HG02623 (cell line): Measurements from ENCODE around the gene NHERF1.

Experiments used
- ATAC-seq: cut with Tn5 transposase; IDR thresholded peaks from one replicate; pipeline ENCODE4 v1.9.1; 2021; ENCODE audit warnings: moderate library complexity; ENCODE audit not compliant: unreplicated experiment

Gene NHERF1

DNA sequence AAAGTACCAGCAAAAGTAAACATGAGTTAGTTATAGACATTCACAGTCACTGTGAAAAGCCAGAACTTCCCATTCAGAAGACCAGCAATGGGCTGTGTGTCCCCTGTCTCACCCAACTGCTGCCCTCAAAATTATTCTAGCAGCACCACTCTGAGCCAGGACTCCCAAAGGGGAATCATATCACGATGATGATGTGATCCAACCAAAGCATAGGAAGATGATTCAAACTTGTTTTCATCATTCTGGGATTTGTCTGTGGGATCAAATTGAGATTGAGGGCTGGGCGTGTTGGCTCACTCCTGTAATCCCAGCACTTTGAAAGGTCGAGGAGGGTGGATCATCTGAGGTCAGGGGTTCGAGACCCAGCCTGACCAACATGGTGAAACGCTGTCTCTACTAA, 34.1 kb downstream of the NHERF1 start:
- ATAC-seq, result no peak

DNA sequence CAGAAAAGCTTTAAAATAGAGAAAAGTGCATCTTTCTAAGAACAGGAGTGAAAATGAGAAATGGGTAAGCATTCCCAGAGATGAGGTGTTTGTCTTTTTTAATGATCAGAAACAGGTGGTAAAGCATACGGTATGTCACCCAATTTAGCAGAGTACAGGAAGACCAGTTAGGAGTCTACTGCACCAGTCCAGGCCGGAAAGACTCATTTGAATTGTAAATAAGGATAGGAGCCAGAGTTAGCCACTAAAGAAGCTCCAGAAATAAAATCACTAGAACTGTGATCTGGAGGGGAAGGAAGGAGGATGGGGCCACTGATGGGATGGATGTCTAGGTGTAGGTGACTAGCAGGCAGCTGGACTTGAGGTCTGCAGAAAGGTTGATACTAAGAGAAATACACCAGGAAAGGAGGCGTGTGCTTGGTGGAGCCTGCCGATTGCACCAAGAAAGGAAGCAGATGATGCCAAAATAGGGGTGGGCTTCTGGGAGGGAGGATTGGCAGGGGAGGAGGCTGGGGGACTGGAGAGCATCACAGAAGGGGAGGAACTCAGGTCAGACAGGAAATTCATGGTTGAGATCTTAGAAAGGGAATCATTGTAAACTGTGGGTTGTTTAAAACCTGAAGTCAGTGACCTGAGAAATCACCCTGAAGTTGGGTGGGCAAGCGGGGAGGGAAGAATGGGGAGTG, 35.8 kb downstream of the NHERF1 start:
- no peak for ATAC-seq

DNA sequence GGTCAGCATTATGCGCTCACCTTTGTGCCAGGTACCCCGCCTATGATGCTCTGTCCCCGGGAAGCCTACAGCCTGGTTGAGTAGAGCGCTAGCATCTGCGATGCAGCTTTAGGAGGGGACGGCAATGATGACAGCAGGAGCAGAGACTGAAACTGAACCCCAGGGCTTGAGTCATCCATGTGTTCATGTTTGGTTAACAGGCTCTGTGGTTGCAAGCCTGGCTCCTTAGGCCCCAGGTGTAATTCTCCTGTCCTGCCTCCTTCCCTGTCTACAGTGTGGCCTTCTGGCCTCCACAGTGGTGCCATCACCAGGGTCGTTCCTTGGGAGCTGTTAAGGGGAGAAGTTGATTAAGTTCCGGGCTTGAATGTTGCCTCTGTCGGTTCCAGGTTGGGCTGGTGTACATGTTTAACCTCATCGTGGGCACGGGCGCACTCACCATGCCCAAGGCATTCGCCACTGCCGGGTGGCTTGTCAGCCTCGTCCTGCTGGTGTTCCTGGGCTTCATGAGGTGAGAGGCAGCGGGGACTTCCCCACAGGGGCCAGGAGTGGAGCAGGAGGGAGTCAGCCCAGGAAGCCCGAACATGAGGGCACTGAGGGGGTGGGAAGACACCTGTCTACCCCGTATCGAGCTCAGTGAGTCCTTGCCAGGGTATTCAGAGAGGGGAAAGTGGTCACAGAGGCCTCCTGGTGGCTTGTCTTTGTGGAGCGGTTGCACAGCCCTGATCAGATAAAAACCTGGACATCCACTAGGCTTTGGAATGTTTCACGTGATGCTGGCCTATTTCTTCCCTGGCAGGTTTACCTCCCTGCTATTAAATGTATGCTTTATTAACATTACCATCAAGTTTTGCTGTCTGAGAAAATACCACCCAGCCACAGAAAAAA, 36.9 kb downstream of the NHERF1 start:
- no peak for ATAC-seq

DNA sequence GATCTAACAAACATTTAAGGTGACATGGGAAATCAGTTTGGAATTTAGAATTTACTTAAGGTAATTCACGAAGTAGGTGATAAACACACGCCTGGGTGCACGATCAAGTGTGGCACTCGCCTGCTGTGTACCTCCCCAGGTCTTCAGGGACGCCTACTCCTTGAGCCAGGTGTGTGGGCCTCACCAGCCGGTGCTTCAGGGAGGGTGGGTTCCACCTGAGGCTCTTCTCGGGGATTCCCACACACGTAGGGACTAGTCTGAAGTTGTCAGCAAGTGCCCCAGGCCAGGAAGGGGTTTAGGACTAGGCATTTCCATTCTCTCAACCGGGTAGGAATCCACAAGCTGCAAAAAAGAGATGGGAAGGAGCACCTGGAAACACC, 37.5 kb downstream of the NHERF1 start:
- no peak for ATAC-seq

DNA sequence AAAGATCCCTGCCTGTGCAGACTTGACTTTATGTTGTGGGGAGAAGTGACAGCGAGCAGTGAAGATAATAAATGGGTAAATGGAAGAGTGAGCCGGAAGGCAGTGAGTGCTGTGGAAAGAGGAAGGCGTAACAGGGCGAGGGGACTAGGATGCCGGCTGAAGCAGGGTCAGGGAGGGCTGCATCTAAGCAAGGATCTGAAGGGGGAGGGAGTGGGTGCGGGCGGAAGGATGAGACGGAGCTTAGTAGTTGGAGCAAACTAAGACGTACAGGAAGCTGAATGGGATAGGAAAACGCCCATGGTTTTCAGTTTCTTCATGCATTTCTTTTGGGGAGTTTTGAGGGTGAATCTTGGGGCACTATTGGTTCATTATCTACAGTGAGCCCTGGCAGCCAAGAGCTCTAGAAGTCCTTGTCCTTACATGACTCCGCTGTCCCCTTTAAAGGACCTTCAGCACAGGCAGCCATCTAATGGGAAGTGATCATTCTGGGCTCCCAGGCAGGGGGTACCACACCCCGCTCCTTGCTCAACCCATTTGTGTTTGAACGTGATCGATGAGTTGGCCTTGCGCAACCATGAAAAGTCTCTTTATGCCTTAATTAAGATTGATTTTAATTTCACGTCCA, 38.1 kb downstream of the NHERF1 start:
- no peak for ATAC-seq

DNA sequence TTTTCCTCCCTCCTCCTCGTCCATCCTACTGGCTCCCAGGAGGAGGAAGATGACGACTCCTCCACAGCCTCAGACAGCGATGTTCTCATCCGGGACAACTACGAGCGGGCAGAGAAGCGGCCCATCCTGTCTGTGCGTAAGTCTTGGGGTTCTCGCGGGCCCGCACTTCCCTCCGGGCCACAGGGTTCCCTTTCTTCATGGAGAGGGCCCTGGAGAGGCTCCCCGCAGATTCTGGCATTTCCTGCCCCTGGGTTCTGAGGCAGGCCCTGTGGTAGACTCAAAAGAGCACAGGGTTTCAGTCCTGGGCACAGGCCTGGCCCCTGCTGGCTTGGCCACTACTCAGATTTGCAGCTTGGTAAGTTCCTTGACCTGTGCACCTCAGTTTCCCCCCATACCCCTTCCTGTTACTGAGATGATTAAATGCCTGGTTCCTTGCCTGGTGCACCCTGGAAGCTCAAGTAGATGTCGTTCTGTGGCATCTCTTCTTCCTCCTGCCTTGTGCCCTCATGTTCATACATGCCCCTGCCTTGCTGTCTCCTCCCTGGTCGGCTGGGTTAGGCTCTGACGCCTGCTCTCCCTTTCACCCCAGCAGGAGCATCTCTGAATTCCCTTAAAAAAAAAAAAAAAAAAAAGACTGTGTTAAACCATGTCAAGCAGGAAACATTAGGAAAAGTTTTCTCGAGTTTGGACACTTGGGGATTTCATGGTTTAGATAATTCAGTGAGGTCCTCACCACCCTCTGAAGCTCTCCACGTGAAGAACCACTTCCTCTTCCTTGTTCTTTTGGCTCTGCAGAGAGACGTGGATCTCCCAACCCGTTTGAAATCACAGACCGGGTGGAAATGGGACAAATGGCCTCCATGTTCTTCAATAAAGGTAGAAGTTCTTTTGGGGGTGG, 42.0 kb downstream of the NHERF1 start:
- ATAC-seq, result no peak

DNA sequence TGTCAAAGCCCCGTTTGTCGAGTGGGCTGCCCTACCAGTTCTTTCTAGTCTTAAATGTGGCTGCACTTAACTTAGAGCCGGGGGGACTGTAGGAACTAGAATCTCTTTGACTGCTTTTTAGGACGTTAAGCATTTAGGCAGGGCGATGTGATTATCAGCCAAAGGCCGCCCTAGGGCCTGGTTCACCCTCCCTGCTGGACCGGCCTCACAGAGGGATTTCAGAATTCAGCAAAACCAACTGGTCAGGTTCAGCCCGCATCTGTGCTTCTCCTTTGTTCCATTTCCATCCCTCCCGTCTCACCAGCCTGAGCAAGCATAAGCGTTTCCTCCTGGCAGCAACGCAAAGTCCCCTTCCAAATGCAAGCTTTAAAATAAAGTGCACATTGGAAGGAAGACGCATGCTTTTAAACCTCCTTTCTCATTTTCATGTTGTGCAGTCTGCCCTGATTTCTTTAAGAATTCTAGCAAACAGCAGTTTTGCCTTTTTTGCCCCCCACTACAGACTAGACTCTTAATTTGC, 44.2 kb downstream of the NHERF1 start:
- ATAC-seq, result no peak

DNA sequence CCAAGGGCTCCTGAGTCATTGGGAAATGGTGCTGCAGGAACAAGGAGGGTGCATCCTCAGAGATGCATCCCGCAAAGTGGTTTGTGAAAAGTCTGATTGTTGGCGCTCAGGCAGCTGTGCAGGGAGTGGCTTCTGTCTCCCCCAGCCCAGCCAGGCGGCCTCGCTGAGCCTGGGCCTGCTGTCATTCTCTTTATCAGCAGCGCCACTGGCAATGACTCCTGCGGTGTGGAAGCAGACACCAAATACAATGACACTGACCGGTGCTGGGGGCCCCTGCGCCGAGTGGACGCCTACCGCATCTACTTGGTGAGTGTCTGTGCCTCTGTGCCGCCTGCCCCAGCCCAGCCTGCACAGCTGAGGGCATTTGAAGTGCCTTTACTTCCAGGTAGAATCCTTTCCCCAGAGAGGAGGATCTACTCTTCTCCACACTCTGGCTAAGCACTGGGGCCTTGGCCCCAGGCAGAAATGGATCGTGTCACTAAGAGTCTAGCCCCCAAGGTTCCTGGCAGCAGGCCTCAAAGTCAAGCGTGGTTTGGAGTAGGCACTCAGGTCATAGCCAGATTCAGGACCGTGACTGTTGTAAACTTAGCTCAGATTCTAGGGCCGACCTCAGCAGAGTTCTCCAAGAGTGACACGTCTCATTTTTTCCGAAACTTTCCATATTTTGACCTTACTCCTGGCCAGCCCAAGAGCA, 47.0 kb downstream of the NHERF1 start:
- no peak for ATAC-seq

DNA sequence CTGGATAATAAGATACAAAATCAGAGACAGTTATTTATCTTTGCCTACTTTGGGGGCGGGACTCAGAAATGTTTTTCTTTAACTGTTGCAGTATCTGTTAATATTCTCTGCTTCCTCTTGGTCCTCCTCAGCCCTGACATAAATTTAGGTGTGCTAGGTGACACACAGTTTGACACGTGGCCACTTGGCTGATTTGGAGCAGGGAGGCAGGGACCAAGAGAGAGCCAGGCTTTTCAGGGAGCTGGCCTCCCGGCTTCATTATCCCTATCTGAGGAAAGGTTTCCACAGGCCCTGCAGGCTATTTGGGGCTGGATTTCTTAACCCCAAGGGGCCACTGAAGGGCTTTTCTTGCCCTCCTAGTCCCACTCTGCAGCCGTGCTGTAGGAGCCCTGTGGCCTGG, 47.8 kb downstream of the NHERF1 start:
- no peak for ATAC-seq

DNA sequence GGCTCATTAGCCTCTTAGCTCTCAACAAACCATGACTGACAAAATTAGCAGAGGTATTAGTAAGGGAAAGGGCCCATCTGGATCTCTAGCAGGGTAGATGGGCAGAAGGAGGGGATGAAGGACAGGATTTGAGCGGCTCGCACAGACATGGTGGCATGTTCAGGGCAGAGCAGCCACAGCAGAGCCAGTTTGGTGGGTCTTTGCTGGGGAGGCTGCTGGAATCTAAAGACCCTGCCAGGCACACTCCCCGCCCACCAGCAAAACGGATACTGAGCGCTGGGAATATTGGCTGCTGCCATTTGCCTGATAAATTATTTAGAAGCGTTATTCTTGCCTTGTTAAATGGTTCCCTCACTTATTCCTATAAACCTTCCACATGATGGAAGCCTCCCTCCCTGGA, 48.4 kb downstream of the NHERF1 start:
- no peak for ATAC-seq

DNA sequence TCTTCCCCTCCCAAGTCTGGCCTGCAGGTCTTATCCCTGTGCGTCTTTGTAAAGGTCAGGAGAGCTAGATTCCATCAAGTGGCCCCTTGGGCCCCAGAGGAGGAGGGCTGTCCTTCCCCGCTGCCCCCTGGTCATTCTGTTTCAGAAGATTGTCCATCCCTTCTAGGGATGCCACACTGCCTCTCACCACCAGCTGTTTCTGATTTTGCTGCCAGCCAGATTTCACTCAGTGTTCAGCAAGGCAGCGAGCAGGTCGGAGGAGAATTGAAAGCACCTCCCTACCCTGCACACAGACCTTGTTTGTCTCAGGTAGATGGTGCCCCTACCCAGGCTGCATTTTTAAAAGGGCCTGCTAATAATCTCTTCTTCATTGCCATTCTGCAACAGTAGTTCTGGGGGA, 49.4 kb downstream of the NHERF1 start:
- no peak for ATAC-seq

DNA sequence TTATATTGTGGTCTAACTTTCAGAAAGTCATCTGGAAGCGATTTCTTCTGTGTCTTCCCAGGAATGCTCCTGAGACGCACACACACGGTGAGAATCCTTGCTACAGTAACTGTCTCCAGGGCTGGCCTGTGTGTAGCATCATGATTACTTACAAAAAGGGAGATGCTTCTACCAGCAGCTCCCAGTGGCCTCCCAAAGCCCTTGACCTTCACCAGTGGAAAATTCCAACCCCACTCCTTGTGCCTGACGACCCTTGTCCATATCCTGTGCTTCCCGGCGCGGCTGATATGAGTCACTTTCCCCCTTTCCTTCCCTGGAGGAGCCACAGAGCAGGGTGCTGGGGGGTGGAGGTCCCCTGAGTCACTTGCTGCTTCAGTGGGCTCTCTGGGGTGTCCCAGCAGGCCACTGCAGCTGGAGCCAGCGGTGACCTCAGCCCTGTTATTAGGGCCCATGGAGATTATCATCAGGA, 49.8 kb downstream of the NHERF1 start:
- ATAC-seq, result no peak

DNA sequence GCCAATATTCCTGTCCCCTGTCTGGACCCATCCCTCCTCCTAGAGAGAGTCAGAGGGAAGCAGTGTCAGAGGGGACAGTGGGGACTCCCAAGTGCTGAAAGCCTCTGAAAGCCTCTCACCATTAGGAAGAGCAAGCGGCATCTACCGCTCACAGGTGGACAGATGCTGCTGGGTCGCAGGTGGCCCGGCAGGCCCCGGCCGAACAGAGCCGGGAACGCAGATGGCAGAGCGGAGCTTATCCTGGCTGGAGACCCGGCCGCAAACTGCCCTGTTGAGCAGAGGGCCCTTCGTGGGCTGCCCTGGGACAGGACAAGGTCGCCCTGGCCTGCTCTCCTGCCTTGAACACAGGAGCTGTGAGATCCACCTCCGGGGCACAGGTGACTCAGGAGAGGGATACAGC, 50.7 kb downstream of the NHERF1 start:
- no peak for ATAC-seq

DNA sequence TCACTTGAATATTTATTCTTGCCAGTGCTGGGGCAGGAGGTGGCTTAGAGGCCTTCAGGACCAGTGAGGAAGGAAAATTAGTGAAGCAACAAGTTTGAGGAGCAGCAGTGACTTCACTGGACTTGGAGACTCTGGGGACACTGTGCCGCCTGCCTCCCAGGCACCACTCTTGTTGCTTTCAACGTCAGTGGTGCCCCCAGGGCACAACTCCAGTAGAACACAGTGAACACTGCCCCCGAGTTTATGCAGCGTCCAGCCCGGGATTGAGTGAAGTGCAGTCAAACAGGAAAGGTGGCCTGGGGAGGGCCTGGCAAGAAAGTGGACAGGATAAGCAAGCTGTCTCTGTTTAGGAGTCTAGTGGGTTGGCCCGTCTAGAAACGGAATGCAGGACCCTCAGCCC, 52.1 kb downstream of the NHERF1 start:
- no peak for ATAC-seq

DNA sequence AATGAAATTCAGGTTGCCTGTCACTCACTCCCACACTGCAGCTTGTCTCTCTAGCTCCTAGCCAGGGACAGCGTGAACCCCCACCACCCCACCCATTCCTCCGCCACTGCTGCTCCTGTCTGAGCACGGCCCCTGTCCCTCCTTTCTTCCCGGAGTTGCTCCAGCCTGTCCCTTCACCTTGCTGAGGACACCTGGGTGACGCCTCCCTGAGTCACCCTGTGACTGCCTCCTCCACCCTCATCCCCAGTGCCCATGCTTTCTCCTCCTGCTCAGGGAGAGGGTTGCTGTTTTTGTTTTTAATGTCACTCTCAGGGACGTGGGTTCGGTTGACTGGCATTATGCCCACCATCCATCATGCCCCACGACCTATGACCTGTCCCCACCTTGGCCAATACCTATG, 53.5 kb downstream of the NHERF1 start:
- ATAC-seq, result no peak

DNA sequence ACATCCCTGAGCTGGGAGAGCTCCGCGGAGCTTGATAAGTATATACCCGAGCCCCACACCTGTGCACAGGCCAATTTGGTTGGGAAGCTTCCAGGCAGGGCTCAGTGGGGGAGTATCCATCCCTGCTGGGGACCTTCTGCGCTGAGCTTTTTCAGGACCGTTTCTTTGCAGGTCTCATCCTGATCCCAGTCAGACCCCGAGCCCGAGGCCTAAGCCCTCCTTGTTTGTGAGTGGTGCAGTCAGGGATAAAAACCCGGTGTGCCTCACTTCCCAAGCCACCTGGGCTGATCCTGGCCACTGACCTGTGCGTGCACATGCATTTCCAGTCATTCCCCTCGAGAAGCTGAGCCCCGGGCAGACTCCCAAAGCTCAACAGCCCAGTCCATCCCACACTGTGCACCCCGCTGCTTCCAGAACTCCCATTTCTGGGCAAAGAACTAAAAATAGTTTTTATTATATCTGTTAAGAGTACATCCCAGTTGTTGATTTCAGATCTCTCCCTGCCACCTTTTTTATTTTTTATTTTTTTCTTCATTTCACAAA, 55.0 kb downstream of the NHERF1 start:
- ATAC-seq, result no peak

DNA sequence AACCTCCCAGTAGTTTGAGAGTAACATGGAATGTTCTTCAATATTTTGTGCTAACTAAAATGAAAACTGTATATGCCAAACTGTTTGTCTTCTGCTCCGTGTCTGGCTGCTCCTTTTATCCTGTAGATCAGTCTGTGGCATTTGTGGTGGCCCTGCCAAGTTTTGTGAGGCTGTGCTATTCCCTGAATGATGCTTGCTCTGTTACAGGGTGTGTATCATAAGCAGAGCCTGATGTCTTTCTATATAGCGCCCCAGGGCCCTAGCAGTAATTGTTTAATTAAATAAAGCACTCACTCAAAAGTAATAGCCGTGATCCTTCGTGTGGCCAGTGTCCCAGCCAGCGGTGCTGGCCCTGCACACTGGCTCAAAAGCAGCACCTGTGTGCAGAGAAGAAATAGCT, 55.5 kb downstream of the NHERF1 start:
- no peak for ATAC-seq

DNA sequence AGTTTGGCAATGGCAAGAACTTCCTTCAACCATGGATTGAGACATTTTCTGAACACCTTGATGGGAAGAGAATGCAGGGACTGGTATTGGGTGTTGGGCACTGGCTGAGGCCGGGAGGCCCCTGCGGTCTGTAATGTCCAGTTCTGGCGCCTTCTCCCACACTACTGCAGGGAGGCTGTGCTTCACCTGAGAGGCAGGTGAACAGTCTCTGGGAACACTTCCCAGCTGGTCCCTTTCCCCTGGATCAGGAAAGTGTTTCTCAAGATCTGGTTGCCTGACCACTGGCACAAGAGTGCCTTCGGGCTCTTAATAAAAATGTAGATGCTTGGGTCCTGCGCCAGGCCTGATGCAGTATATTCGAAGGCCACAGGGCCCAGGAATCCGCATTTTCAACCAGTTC, 56.3 kb downstream of the NHERF1 start:
- no peak for ATAC-seq

DNA sequence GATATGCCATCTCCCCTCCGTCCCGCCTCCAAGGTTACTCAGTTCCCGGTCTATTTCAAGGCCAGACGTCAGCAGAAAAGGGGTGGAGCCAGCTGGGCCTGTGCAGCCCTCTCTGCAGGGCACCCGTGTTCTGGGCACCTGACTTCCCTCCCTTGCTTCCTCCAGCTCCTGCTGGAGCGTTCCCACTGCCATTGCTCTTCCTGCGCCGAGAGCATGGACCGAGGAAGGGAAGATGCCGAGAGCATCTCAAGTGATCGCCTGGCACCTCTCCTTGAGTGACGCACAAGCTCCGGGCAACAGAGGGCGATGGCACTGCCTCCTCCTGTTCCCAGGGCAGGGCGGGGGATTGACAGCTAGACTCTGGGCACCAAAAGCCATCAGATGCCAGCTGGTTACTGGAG, 57.2 kb downstream of the NHERF1 start:
- ATAC-seq, result no peak

DNA sequence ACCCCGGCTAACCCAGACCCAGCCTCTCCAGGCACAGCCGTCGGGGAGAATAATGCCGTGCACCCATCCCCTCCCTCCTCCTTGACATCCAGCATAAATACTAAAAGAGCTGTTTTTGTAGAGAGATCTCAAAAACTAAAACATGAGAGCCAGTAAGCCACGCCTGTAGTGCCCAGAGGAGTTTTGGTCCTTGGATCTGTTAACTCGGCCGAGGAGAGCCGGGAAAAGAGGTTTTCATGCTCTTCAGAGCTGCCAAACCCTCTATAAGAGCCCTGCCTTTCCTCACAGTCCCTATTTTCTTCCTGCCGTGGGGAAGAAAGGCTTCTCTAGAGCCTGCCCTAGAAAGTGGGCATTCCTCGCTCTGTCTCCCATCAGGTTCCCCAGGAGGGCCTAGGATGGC, 57.9 kb downstream of the NHERF1 start:
- no peak for ATAC-seq
